H1 (cell line): ENCODE results near the gene FAM177A1. TPM values are rescaled to one million over a fixed set of nuclear protein-coding genes. Genes with fewer than 3 reads are reported as not detected.

Source experiments
- CTCF ChIA-PET: fragments of 300-600 bp; sonication (Branson Sonifier 250); formaldehyde crosslinking; loops from one replicate; lab custom pipeline; 2021; ENCODE audit not compliant: partially characterized antibody; lab: Charles Lee
- POLR2A ChIA-PET: fragments of 300-600 bp; sonication (Branson Sonifier 250); formaldehyde crosslinking; loops from one replicate; lab custom pipeline; 2021; ENCODE audit warnings: inconsistent platforms; ENCODE audit not compliant: partially characterized antibody; lab: Charles Lee
- DNase-seq, 2 experiments: peaks; one replicate each; pipeline versions ENCODE4 v3.0.0 to v3.0.0-alpha.2; 2010 to 2022; ENCODE audit warnings: low spot score in 2 of 2, low read depth in 1 of 2, mixed read lengths in 1 of 2
- FAIRE-seq: peaks from 2 replicates; lab custom pipeline; 2011; peaks lifted over from hg19 to GRCh38; lab: Jason Lieb, UNC
- H2AFZ ChIP-seq: 2 replicates; pipeline ENCODE4 v1.8.1; 2012; ENCODE audit warnings: low read length, inconsistent platforms
- H2AK5ac ChIP-seq: 2 replicates; pipeline ENCODE4 v1.6.1; 2013; ENCODE audit warnings: low read depth, low read length
- H2BK120ac ChIP-seq: replicated peaks from 2 replicates; pipeline ENCODE3; 2013; ENCODE audit warnings: low read depth, low read length, inconsistent platforms
- H2BK12ac ChIP-seq: 2 replicates; pipeline ENCODE4 v1.6.1; 2013; ENCODE audit warnings: low read depth, low read length
- H2BK15ac ChIP-seq: 2 replicates; pipeline ENCODE4 v1.6.1; 2013; ENCODE audit warnings: low read length
- H2BK20ac ChIP-seq: 2 replicates; pipeline ENCODE4 v1.6.1; 2013; ENCODE audit warnings: low read length
- H2BK5ac ChIP-seq: 2 replicates; pipeline ENCODE4 v1.6.1; 2013; ENCODE audit warnings: low read depth, low read length
- H3K14ac ChIP-seq: 2 replicates; pipeline ENCODE4 v1.6.1; 2013; ENCODE audit warnings: inconsistent platforms; ENCODE audit not compliant: insufficient read length
- H3K18ac ChIP-seq: 2 replicates; pipeline ENCODE4 v1.6.1; 2013; ENCODE audit warnings: low read length; ENCODE audit errors: extremely low read depth
- H3K23ac ChIP-seq: 2 replicates; pipeline ENCODE4 v1.6.1; 2013; ENCODE audit warnings: inconsistent platforms; ENCODE audit not compliant: insufficient read length
- H3K23me2 ChIP-seq: 2 replicates; pipeline ENCODE4 v1.6.1; 2013; ENCODE audit warnings: low read depth, low read length
- H3K27ac ChIP-seq: 2 replicates; pipeline ENCODE4 v1.6.1; 2011; ENCODE audit warnings: low read depth, low read length, inconsistent platforms
- H3K27me3 ChIP-seq, 4 experiments: replicated peaks in 1 of 4; 1 replicate in 1 of 4; 2 replicates in 3 of 4; pipeline versions ENCODE4 v1.6.1 to v1.8.1; 2011 to 2013; ENCODE audit warnings: low read length in 3 of 4, mild to moderate bottlenecking in 3 of 4, inconsistent platforms in 2 of 4, mixed read lengths in 2 of 4, moderate library complexity in 1 of 4; ENCODE audit not compliant: control insufficient read depth in 3 of 4, insufficient read depth in 3 of 4; ENCODE audit errors: extremely low read depth in 1 of 4
- H3K36me3 ChIP-seq, 4 experiments: 2 replicates each; pipeline versions ENCODE4 v1.6.1 to v1.8.1; 2011 to 2013; ENCODE audit warnings: mild to moderate bottlenecking in 4 of 4, low read length in 3 of 4, moderate library complexity in 2 of 4, control low read depth in 1 of 4, inconsistent platforms in 1 of 4; ENCODE audit not compliant: insufficient read depth in 4 of 4, control insufficient read depth in 2 of 4
- H3K4ac ChIP-seq: replicated peaks from 2 replicates; pipeline ENCODE3; 2013; ENCODE audit warnings: low read length, low read depth, mixed read lengths, inconsistent platforms; ENCODE audit not compliant: insufficient read length
- H3K4me1 ChIP-seq, 4 experiments: replicated peaks in 1 of 4; 1 replicate in 1 of 4; 2 replicates in 3 of 4; pipeline versions ENCODE4 v1.6.1 to v1.8.1; 2011 to 2013; ENCODE audit warnings: low read length in 3 of 4, inconsistent platforms in 2 of 4, mixed read lengths in 1 of 4; ENCODE audit not compliant: insufficient read depth in 4 of 4, control insufficient read depth in 3 of 4
- H3K4me2 ChIP-seq, 2 experiments: 2 replicates each; pipeline versions ENCODE4 v1.6.1 to v1.8.1; 2011 to 2013; ENCODE audit warnings: low read depth in 2 of 2, low read length in 2 of 2, control low read depth in 1 of 2, inconsistent platforms in 1 of 2, mild to moderate bottlenecking in 1 of 2; ENCODE audit not compliant: insufficient read depth in 1 of 2
- H3K4me3 ChIP-seq, 4 experiments: fragments of 200-600, 300-600 bp in 1 of 4; sonication (generic), shearing (Covaris generic), sonication (Bioruptor Twin) in 1 of 4; 2 replicates each; pipeline versions ENCODE4 v1.5.1 to v1.8.1; 2011 to 2016; ENCODE audit warnings: low read length in 4 of 4, low read depth in 3 of 4, control low read depth in 2 of 4, inconsistent platforms in 2 of 4, mild to moderate bottlenecking in 2 of 4, mixed read lengths in 1 of 4, moderate library complexity in 1 of 4; ENCODE audit not compliant: insufficient read depth in 2 of 4; ENCODE audit errors: extremely low read depth in 1 of 4
- H3K56ac ChIP-seq: replicated peaks from 2 replicates; pipeline ENCODE3; 2013; ENCODE audit warnings: low read depth, mild to moderate bottlenecking, mixed read lengths, low read length, inconsistent platforms; ENCODE audit not compliant: insufficient read length
- H3K79me1 ChIP-seq: 2 replicates; pipeline ENCODE4 v1.6.1; 2013; ENCODE audit warnings: low read depth, low read length, control low read depth
- H3K79me2 ChIP-seq, 2 experiments: 2 replicates each; pipeline versions ENCODE4 v1.6.1 to v1.8.1; 2012 to 2013; ENCODE audit warnings: low read length in 2 of 2, mild to moderate bottlenecking in 2 of 2, inconsistent platforms in 1 of 2; ENCODE audit not compliant: insufficient read depth in 2 of 2, control insufficient read depth in 1 of 2
- H3K9ac ChIP-seq, 4 experiments: replicated peaks in 1 of 4; 1 replicate in 1 of 4; 2 replicates in 3 of 4; pipeline versions ENCODE4 v1.6.1 to v1.8.1; 2011 to 2013; ENCODE audit warnings: low read depth in 3 of 4, low read length in 3 of 4, control low read depth in 2 of 4, mild to moderate bottlenecking in 2 of 4, moderate library complexity in 2 of 4, inconsistent platforms in 1 of 4; ENCODE audit errors: extremely low read depth in 1 of 4
- H3K9me3 ChIP-seq, 2 experiments: 2 replicates each; pipeline versions ENCODE4 v1.6.1 to v1.8.1; 2012 to 2013; ENCODE audit warnings: mild to moderate bottlenecking in 2 of 2, moderate library complexity in 2 of 2, control low read depth in 1 of 2, inconsistent platforms in 1 of 2, low read depth in 1 of 2, low read length in 1 of 2, mixed read lengths in 1 of 2; ENCODE audit not compliant: insufficient read depth in 2 of 2
- H4K20me1 ChIP-seq, 2 experiments: replicated peaks in 1 of 2; 2 replicates each; pipeline versions ENCODE3 to v1.8.1; 2011 to 2013; ENCODE audit warnings: inconsistent platforms in 2 of 2, low read length in 2 of 2, mild to moderate bottlenecking in 1 of 2; ENCODE audit not compliant: insufficient read depth in 2 of 2, control insufficient read depth in 1 of 2
- H4K5ac ChIP-seq: 2 replicates; pipeline ENCODE4 v1.6.1; 2013; ENCODE audit warnings: low read length, low read depth, mixed read lengths, inconsistent platforms; ENCODE audit not compliant: insufficient read length
- H4K8ac ChIP-seq: 2 replicates; pipeline ENCODE4 v1.8.0; 2013; ENCODE audit warnings: mild to moderate bottlenecking, moderate library complexity, low read length, inconsistent platforms; ENCODE audit not compliant: insufficient read depth; ENCODE audit errors: extremely low read depth
- H4K91ac ChIP-seq: replicated peaks from 2 replicates; pipeline ENCODE3; 2013; ENCODE audit warnings: low read length, mixed read lengths, inconsistent platforms; ENCODE audit not compliant: insufficient read length
- CHD1 ChIP-seq: IDR thresholded peaks from 2 replicates; pipeline ENCODE4 v1.6.1; 2012; ENCODE audit warnings: low read depth, low read length, improper control_type of control experiment
- CHD2 ChIP-seq: IDR thresholded peaks from 2 replicates; pipeline ENCODE4 v1.6.1; 2012; ENCODE audit warnings: low read length, improper control_type of control experiment
- EZH2 ChIP-seq: fragments of 200-600 bp; sonication (generic); IDR thresholded peaks from 2 replicates; pipeline ENCODE4 v1.7.1; 2012; ENCODE audit warnings: low read depth, mild to moderate bottlenecking, moderate library complexity, low read length, inconsistent platforms; ENCODE audit not compliant: severe bottlenecking
- FOSL1 ChIP-seq: IDR thresholded peaks from 2 replicates; pipeline ENCODE4 v1.6.1; 2011; ENCODE audit warnings: mild to moderate bottlenecking, low read depth, low read length, moderate library complexity; ENCODE audit not compliant: insufficient read depth
- GTF2F1 ChIP-seq: IDR thresholded peaks from 2 replicates; pipeline ENCODE4 v1.6.1; 2012; ENCODE audit warnings: low read depth, low read length, improper control_type of control experiment, borderline replicate concordance
- KDM5A ChIP-seq: fragments of 200-600 bp; IDR thresholded peaks from 2 replicates; pipeline ENCODE4 v1.7.1; 2012; ENCODE audit warnings: mild to moderate bottlenecking, low read length, inconsistent platforms, mixed read lengths
- PHF8 ChIP-seq: fragments of 200-600 bp; sonication (generic); conservative IDR thresholded peaks from 2 replicates; pipeline ENCODE4 v1.7.1; 2012; ENCODE audit warnings: low read depth, mild to moderate bottlenecking, inconsistent platforms, low read length, moderate library complexity
- SIN3A ChIP-seq, 2 experiments: IDR thresholded peaks in 1 of 2; conservative IDR thresholded peaks in 1 of 2; 2 replicates each; pipeline ENCODE4 v1.6.1; 2011 to 2012; ENCODE audit warnings: low read length in 2 of 2, improper control_type of control experiment in 1 of 2, low read depth in 1 of 2, mild to moderate bottlenecking in 1 of 2
- SIX5 ChIP-seq: IDR thresholded peaks from 2 replicates; pipeline ENCODE4 v1.6.1; 2011; ENCODE audit warnings: mild to moderate bottlenecking, low read depth, low read length
- SRF ChIP-seq: IDR thresholded peaks from 2 replicates; pipeline ENCODE4 v1.6.1; 2011; ENCODE audit warnings: mild to moderate bottlenecking, low read depth, low read length, moderate library complexity
- TAF1 ChIP-seq: IDR thresholded peaks from 2 replicates; pipeline ENCODE4 v1.6.1; 2011; ENCODE audit warnings: mild to moderate bottlenecking, low read depth, low read length
- TCF12 ChIP-seq: IDR thresholded peaks from 2 replicates; pipeline ENCODE4 v1.6.1; 2011; ENCODE audit warnings: low read depth, mild to moderate bottlenecking, low read length
- USF2 ChIP-seq: IDR thresholded peaks from 2 replicates; pipeline ENCODE4 v1.6.1; 2011; ENCODE audit warnings: low read length, improper control_type of control experiment
- WGBS, 2 experiments: shearing (Covaris generic) in 1 of 2; methylation state at CpG; one replicate each; pipeline versions ENCODE4 v1.1.6 to v1.1.7; 2013 to 2015; ENCODE audit warnings: low lambda C conversion rate in 2 of 2, mixed read lengths in 2 of 2, inconsistent platforms in 1 of 2, low coverage in 1 of 2, missing lambda C conversion rate in 1 of 2; ENCODE audit not compliant: insufficient replicate concordance in 2 of 2, insufficient coverage in 1 of 2, insufficient read length in 1 of 2; ENCODE audit errors: extremely low coverage in 1 of 2, missing lambda C conversion rate in 1 of 2; 5-methylcytosine and 5-hydroxymethylcytosine counted together
- polyA plus RNA-seq, 7 experiments: library from polyadenylated mRNA; depleted of rRNA in 3 of 7; stranded (reverse) in 5 of 7; unstranded in 2 of 7; fragments of >200 nt in 5 of 7; fragments of 200-250 nt in 2 of 7; gene quantifications; 1 replicate in 5 of 7; 2 replicates in 1 of 7; 4 replicates in 1 of 7; pipeline versions ENCODE4 v1.2.1 to v1.2.3, GENCODE V29; 2011 to 2013; ENCODE audit warnings: missing spikeins in 2 of 7, mixed read lengths in 2 of 7
- total RNA-seq: library from RNA; stranded (reverse); fragmentation: NEBNext Ultra II Directional; extraction: Animal tissue kit (Norgen Biotek cat#: 25700); gene quantifications from 2 replicates; pipeline ENCODE4 v1.2.1, GENCODE V29; 2021

FAM177A1 gene
- total and polyA plus RNA-seq, 2 of the 8 experiments (the other 6 are each of a cell fraction or from before 2014, with no cell fraction given) = 11.3 to 34.0 TPM

GRCh38 chr14:34999500-34999899 lies 46.6 kb upstream of the FAM177A1 start:
- Histone ChIP-seq H3K4me1 (no peaks in the 10 kb centered on the region), H2AFZ (no peak overlapping the region), H3K23me2 (no peaks in the 10 kb centered on the region), H3K18ac (no peak overlapping the region), H4K91ac (no peak overlapping the region), H3K4me2 (no peak overlapping the region), H3K36me3 (peaks cover 0 to 11% (median 4%) of the 10 kb centered on the region in 4 experiments; a peak in 4 of 8 replicates), H3K4ac (no peak overlapping the region), H3K27me3 (no peaks in the 10 kb centered on the region), H2AK5ac (no peak overlapping the region), H3K56ac (no peak overlapping the region), H4K20me1 (peaks cover 2 to 3% of the 10 kb centered on the region in 2 experiments), H2BK20ac (no peak overlapping the region), H3K14ac (no peak overlapping the region), H3K79me1 (no peaks in the 10 kb centered on the region), H3K27ac (no peak overlapping the region), H2BK120ac (no peak overlapping the region), H4K5ac (no peak overlapping the region), H3K9me3 (no peaks in the 10 kb centered on the region), H2BK12ac (no peak overlapping the region), H3K4me3 (no peak overlapping the region), H2BK15ac (no peak overlapping the region), H3K23ac (no peak overlapping the region), H3K9ac (no peak overlapping the region), H3K79me2 (peaks cover 0 to 15% of the 10 kb centered on the region in 2 experiments; a peak in 2 of 4 replicates), H4K8ac (no peak overlapping the region), H2BK5ac (no peak overlapping the region)
- WGBS, 2 experiments = 88% methylated on average over 3 of the region's 3 CpGs; no CpG with 5 or more reads in 1 of the 2 experiments
- POLR2A ChIA-PET = no interaction called here
- CTCF ChIA-PET = interaction anchor here (0.6 kb wide), 1 partner anchor 93 kb away, joined by 3 read pairs; no protein-coding TSS in a partner anchor
- FAIRE-seq (no peak), DNase-seq (no peak)
- TF ChIP-seq FOSL1 = no peak
- TF ChIP-seq CHD2 = no peak
- TF ChIP-seq PHF8 = no peak
- TF ChIP-seq SRF = no peak
- no peak for TF ChIP-seq KDM5A
- TF ChIP-seq USF2 = no peak
- no peak for TF ChIP-seq GTF2F1
- no peak for TF ChIP-seq SIX5
- TF ChIP-seq TAF1 = no peak
- no peak for TF ChIP-seq CHD1
- no peak for TF ChIP-seq SIN3A (conservative IDR thresholded peaks at IDR 0.05 in 1 of 2, IDR thresholded peaks at IDR 0.05 in 1 of 2; ENCODE audit: low read depth in 1 of 2, low read length in 2 of 2)
- no peak for TF ChIP-seq EZH2
- TF ChIP-seq TCF12 = no peak
